ENCODE results near the gene MYO7B.

GRCh38 chr2:127504552-127505430 is 30.7 kb upstream of the MYO7B start:
- TF ChIP-seq CTCF (IDR thresholded peaks at IDR 0.05; ENCODE audit: borderline replicate concordance, extremely low read depth, low read length, poor library complexity, severe bottlenecking) (no peak), EZH2 (IDR thresholded peaks at IDR 0.05; ENCODE audit: borderline replicate concordance, low read depth, low read length, severe bottlenecking) (no peak)
